Measurements from ENCODE around the gene ASB8.
A peak's percentile ranks its signal among the peaks of the same experiment; 100 is the strongest.

Gene ASB8

DNA sequence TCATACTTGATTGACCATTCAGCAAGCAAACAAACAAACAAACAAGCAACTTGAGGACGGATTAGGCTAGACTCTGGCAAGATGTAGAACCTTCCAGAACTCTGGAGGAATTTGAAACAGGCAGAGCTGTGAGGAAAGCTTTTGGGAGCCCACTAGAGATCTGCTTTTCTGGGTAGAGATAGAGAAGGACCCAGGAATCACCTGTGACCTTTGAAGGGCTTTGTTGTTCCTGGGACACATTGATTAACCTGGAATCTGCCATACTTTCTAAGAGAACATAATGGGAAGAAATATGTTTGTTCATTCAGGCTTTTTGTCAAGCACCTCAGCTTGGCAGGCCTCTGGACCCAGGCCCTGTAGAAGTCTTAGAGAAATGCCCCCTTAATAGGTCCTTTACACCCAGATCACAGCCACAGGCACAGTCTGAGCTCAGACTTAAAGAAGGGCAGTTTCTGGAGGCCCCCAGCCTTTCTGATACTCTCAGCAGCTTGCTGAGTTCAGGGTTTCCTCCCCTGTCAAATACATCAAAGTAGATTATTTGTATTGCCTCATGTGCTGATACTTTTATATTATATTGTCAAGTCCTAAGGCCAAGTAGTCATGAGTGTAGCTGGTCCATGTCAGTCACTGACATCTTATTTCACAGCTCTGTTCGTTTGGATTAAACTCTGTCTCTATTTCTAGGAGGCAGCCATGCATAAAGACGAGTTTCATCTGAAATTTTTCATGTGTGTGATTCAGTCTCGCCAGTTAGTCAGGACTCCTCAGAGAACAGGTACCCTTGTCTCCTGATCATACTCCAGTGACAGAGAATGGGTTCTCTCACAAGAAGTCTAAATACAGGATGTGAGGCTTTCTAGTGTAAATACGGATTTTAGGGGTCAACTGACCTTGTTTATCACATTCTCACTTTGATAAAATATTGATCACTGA is 50.4 kb downstream of the ASB8 start:
- no peak for DNase-seq (ENCODE audit: extremely low read depth in 1 of 2, low read depth in 1 of 2)

GRCh38 chr12:48105867-48106680 is 51.2 kb downstream of the ASB8 start, which contains the start of gene SENP1:
Gene SENP1, minus strand, starts transcription at chr12:48106079. Its CDS starts 4,607 bp downstream, at chr12:48101472.
- peak; percentile 77 to 81 for DNase-seq (ENCODE audit: extremely low read depth in 1 of 2, low read depth in 1 of 2)

DNA sequence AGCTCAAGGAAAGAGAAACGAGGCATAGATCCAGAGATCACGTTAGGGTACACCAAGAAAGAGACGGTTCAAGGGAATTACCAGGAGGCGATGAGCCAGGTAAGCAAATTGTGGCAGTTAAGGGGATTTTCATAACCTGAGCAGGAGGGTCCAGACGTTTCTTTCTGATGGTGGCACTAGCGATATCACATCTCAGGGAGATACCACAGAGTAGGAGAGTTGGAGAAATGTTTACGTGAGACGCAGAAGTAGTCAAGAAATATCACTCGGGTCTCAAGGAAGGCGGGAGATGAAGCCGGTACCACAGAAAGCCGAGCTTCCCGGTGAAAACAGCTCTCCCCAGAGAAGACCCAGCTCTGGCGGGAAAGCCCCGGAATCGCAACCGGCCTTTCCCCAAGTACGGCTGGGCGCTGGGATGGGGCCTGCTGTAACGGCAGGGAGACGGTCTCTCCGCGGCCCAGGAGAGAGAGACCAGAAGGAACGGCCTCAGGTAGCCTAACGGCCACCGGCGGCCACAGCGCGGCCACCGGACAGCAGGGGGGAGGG is 51.9 kb downstream of the ASB8 start:
- peak in 1 of 2 donors; percentile 36 for DNase-seq (ENCODE audit: extremely low read depth in 1 of 2, low read depth in 1 of 2)

DNA sequence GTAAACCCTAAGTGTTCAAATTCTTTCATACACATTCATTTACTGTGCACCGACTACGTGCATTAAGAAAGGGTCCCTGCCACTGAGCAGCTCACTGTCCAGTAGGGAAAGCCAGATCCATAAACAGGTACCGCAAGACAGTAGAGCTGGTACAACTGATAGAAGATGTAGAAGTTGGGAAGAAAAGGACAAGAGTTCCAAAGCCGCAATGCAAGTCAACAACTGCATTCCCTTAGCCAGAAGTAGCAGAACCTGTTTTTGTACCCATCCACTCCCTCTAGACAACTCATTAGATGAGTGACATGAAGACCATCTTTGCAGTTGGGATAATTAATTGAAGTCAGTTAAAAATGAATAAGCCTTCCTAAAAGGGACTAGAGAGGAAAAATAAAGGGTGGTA is 52.8 kb downstream of the ASB8 start:
- no peak for DNase-seq (ENCODE audit: extremely low read depth in 1 of 2, low read depth in 1 of 2)

All from activated CD8-positive, alpha-beta memory T cell treated with anti-CD3 and anti-CD28 coated beads for 1 hour (primary cell).